HepG2 (cell line): Measurements from ENCODE around the gene RBBP8NL. TPM values are rescaled to one million over a fixed set of nuclear protein-coding genes. Genes with fewer than 3 reads are reported as not detected.
A peak's percentile ranks its signal among the peaks of the same experiment; 100 is the strongest.

Experiments used
- DPF2 ChIP-seq: sonication (generic); formaldehyde crosslinking; IDR thresholded peaks from 2 replicates; pipeline ENCODE4 v1.4.0; 2020; ENCODE audit warnings: mild to moderate bottlenecking, low read depth, missing genetic modification reagents, borderline replicate concordance
- FLYWCH1 ChIP-seq: sonication (generic); formaldehyde crosslinking; IDR thresholded peaks from 2 replicates; pipeline ENCODE4 v1.8.1; 2023; ENCODE audit warnings: mild to moderate bottlenecking, missing genetic modification reagents
- GATAD2A ChIP-seq: IDR thresholded peaks from 2 replicates; pipeline ENCODE4 v1.6.1; 2016
- HDAC2 ChIP-seq: sonication (generic); formaldehyde crosslinking; IDR thresholded peaks from 2 replicates; pipeline ENCODE4 v1.4.0; 2020; ENCODE audit warnings: missing genetic modification reagents
- HNRNPL ChIP-seq: fragments of 200-400 bp; formaldehyde crosslinking; IDR thresholded peaks from 2 replicates; pipeline ENCODE4 v1.6.1; 2017; ENCODE audit warnings: mild to moderate bottlenecking, low read depth, low read length
- IKZF4 ChIP-seq: sonication (generic); formaldehyde crosslinking; IDR thresholded peaks from 2 replicates; pipeline ENCODE4 v1.5.1; 2020; ENCODE audit warnings: borderline replicate concordance, mild to moderate bottlenecking, low read depth, missing genetic modification reagents; ENCODE audit errors: not compliant biosample characterization
- KLF13 ChIP-seq: sonication (generic); formaldehyde crosslinking; IDR thresholded peaks from 2 replicates; pipeline ENCODE4 v1.4.0; 2020; ENCODE audit warnings: mild to moderate bottlenecking, missing genetic modification reagents
- MAZ ChIP-seq, 2 experiments: sonication (generic) in 1 of 2; formaldehyde crosslinking in 1 of 2; IDR thresholded peaks; 2 replicates each; pipeline versions ENCODE4 v1.5.0 to v1.6.1; 2012 to 2020; ENCODE audit warnings: low read depth in 2 of 2, mild to moderate bottlenecking in 2 of 2, borderline replicate concordance in 1 of 2, improper control_type of control experiment in 1 of 2, low read length in 1 of 2, missing genetic modification reagents in 1 of 2, moderate library complexity in 1 of 2
- SNAI1 ChIP-seq: sonication (generic); formaldehyde crosslinking; IDR thresholded peaks from 2 replicates; pipeline ENCODE4 v1.5.0; 2020; ENCODE audit warnings: mild to moderate bottlenecking, missing genetic modification reagents, borderline replicate concordance
- TAF1 ChIP-seq: sonication (generic); formaldehyde crosslinking; IDR thresholded peaks from 2 replicates; pipeline ENCODE4 v1.4.0; 2020; ENCODE audit warnings: missing genetic modification reagents
- TSC22D2 ChIP-seq: sonication (generic); formaldehyde crosslinking; IDR thresholded peaks from 2 replicates; pipeline ENCODE4 v1.5.1; 2020; ENCODE audit warnings: missing genetic modification reagents, mild to moderate bottlenecking, borderline replicate concordance
- ZBTB7B ChIP-seq: sonication (generic); formaldehyde crosslinking; IDR thresholded peaks from 2 replicates; pipeline ENCODE4 v1.4.0; 2020; ENCODE audit warnings: missing genetic modification reagents
- ZFAT ChIP-seq: sonication (generic); formaldehyde crosslinking; conservative IDR thresholded peaks from 2 replicates; pipeline ENCODE4 v1.8.1; 2023; ENCODE audit warnings: missing genetic modification reagents, inconsistent platforms
- ZFY ChIP-seq: sonication (generic); formaldehyde crosslinking; IDR thresholded peaks from 2 replicates; pipeline ENCODE4 v1.4.0; 2020; ENCODE audit warnings: missing genetic modification reagents
- ZNF180 ChIP-seq: sonication (generic); formaldehyde crosslinking; IDR thresholded peaks from 2 replicates; pipeline ENCODE4 v1.4.0; 2020; ENCODE audit warnings: low read depth, missing genetic modification reagents, borderline replicate concordance
- ZNF431 ChIP-seq: sonication (generic); formaldehyde crosslinking; IDR thresholded peaks from 2 replicates; pipeline ENCODE4 v1.9.0; 2022; ENCODE audit warnings: missing genetic modification reagents, low read depth, mild to moderate bottlenecking, borderline replicate concordance
- ZNF589 ChIP-seq: sonication (generic); formaldehyde crosslinking; conservative IDR thresholded peaks from 2 replicates; pipeline ENCODE4 v1.8.0; 2022; ENCODE audit warnings: mild to moderate bottlenecking, moderate library complexity, missing genetic modification reagents
- ZNF747 ChIP-seq: sonication (generic); formaldehyde crosslinking; IDR thresholded peaks from 2 replicates; pipeline ENCODE4 v1.8.1; 2023; ENCODE audit warnings: missing genetic modification reagents, mild to moderate bottlenecking, borderline replicate concordance
- ZNF891 ChIP-seq: sonication (generic); formaldehyde crosslinking; IDR thresholded peaks from 2 replicates; pipeline ENCODE4 v1.5.0; 2020; ENCODE audit warnings: mild to moderate bottlenecking, missing genetic modification reagents
- ZSCAN20 ChIP-seq: sonication (generic); formaldehyde crosslinking; IDR thresholded peaks from 2 replicates; pipeline ENCODE4 v1.4.0; 2020; ENCODE audit warnings: missing genetic modification reagents, mild to moderate bottlenecking, borderline replicate concordance
- ZSCAN21 ChIP-seq: sonication (generic); formaldehyde crosslinking; IDR thresholded peaks from 2 replicates; pipeline ENCODE4 v1.8.0; 2022; ENCODE audit warnings: mild to moderate bottlenecking, missing genetic modification reagents, moderate library complexity, borderline replicate concordance
- polyA plus RNA-seq, 8 experiments: library from polyadenylated mRNA; depleted of rRNA in 3 of 8; stranded (reverse) in 7 of 8; unstranded in 1 of 8; fragments of >200 nt; fragmentation: Illumina TruSeq in 4 of 8; extraction: Trizol in 4 of 8; gene quantifications; 2 replicates each; pipeline versions ENCODE4 v1.2.1 to v1.2.3, GENCODE V29; 2011 to 2016; ENCODE audit warnings: low read depth in 4 of 8, missing spikeins in 1 of 8, mixed read lengths in 1 of 8; ENCODE audit not compliant: insufficient read depth in 1 of 8
- total RNA-seq, 5 experiments: library from RNA; depleted of rRNA; stranded (reverse); fragments of >200 nt; fragmentation: Illumina TruSeq; extraction: Trizol; gene quantifications; 2 replicates each; pipeline ENCODE4 v1.2.3, GENCODE V29; 2016; ENCODE audit warnings: low read depth in 1 of 5
- TF ChIP-seq, protein P1 (sequence below): sonication (generic); formaldehyde crosslinking; IDR thresholded peaks from 2 replicates; pipeline ENCODE4 v1.4.0; 2020; ENCODE audit warnings: missing genetic modification reagents
- TF ChIP-seq, protein P2 (sequence below): sonication (generic); formaldehyde crosslinking; IDR thresholded peaks from 2 replicates; pipeline ENCODE4 v1.5.1; 2020; ENCODE audit warnings: mild to moderate bottlenecking, missing genetic modification reagents, moderate library complexity
- TF ChIP-seq, protein P3 (sequence below): sonication (generic); formaldehyde crosslinking; conservative IDR thresholded peaks from 2 replicates; pipeline ENCODE4 v1.8.0; 2022; ENCODE audit warnings: mild to moderate bottlenecking, moderate library complexity, missing genetic modification reagents

RBBP8NL gene
- total and polyA plus RNA-seq, 2 of the 13 experiments (the other 11 are each of a cell fraction or from before 2014, with no cell fraction given) = 0.69 to 0.86 TPM

DNA sequence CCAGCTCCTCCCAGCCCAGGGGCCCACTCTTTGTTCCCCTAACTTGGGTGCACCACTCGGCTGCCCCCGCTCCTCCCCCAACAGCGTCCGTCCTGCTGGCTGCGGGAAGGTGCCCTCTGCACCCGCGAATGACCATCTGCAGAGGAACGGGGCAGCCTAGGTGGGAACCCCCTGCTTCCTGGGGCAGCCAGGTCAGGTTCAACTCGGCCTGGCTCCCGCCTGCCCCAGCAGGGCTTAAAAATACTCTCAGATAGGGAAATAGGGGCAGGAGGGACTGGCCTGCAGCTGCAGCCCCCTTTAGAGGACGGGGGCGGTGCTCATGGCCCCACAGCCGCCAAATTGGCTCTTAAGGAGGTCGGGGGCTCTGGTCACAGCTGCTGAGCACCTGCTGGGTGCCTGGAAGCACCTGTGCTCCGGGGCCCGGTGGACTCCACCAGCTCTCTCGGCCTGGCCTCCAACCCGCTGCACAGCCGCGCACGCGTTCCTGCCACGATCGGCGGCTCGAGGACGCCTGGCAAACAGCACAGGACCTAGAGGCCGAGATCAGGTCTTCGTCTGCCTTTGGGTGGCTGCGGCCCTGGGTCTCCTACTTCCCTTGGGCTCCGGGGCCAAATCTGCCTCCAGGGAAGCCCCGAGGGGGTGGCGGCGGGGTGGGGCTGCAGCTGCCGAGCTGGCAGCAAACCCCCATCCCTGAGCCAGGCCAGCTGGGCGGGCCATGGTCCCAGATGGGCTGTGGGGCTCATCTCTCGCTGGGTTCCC, 59.5 kb downstream of the RBBP8NL start (continued):
- TF ChIP-seq, protein P1, sequence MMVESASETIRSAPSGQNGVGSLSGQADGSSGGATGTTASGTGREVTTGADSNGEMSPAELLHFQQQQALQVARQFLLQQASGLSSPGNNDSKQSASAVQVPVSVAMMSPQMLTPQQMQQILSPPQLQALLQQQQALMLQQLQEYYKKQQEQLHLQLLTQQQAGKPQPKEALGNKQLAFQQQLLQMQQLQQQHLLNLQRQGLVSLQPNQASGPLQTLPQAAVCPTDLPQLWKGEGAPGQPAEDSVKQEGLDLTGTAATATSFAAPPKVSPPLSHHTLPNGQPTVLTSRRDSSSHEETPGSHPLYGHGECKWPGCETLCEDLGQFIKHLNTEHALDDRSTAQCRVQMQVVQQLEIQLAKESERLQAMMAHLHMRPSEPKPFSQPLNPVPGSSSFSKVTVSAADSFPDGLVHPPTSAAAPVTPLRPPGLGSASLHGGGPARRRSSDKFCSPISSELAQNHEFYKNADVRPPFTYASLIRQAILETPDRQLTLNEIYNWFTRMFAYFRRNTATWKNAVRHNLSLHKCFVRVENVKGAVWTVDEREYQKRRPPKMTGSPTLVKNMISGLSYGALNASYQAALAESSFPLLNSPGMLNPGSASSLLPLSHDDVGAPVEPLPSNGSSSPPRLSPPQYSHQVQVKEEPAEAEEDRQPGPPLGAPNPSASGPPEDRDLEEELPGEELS = no peak; the same call in 1 of the 2 replicates
- peak; percentile 95 for TF ChIP-seq ZFY (CRISPR knock-in tag)
- no peak for TF ChIP-seq ZNF180 (CRISPR knock-in tag)
- peak; percentile 94; the same call in 1 of the 2 replicates for TF ChIP-seq ZSCAN20 (CRISPR knock-in tag)
- no peak for TF ChIP-seq FLYWCH1 (CRISPR knock-in tag)
- TF ChIP-seq SNAI1 (CRISPR knock-in tag) = peak; percentile 95
- 0 out of 2 replicates have a peak, but pooled peaks have one; percentile 70 for TF ChIP-seq ZNF431 (CRISPR knock-in tag)
- TF ChIP-seq DPF2 (CRISPR knock-in tag) = peak; percentile 28; the same call in 1 of the 2 replicates
- no peak for TF ChIP-seq KLF13 (CRISPR knock-in tag)
- peak; percentile 79 for TF ChIP-seq ZNF891 (CRISPR knock-in tag)
- no peak; the same call in none of the 2 replicates for TF ChIP-seq GATAD2A (CRISPR knock-in tag)
- TF ChIP-seq, protein P2, sequence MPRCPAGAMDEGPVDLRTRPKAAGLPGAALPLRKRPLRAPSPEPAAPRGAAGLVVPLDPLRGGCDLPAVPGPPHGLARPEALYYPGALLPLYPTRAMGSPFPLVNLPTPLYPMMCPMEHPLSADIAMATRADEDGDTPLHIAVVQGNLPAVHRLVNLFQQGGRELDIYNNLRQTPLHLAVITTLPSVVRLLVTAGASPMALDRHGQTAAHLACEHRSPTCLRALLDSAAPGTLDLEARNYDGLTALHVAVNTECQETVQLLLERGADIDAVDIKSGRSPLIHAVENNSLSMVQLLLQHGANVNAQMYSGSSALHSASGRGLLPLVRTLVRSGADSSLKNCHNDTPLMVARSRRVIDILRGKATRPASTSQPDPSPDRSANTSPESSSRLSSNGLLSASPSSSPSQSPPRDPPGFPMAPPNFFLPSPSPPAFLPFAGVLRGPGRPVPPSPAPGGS (CRISPR knock-in tag) = no peak; the same call in none of the 2 replicates
- peak; percentile 73; the same call in 1 of the 2 replicates for TF ChIP-seq ZFAT (CRISPR knock-in tag)
- peak; percentile 95 for TF ChIP-seq HNRNPL
- peak; percentile 82 for TF ChIP-seq IKZF4 (CRISPR knock-in tag)
- peak; percentile 83; the same call in 1 of the 2 replicates for TF ChIP-seq ZNF747 (CRISPR knock-in tag)
- peak; percentile 92 for TF ChIP-seq ZBTB7B (CRISPR knock-in tag)
- TF ChIP-seq MAZ (IDR thresholded peaks at IDR 0.05; ENCODE audit: borderline replicate concordance, low read depth, low read length) = no peak
- TF ChIP-seq MAZ (CRISPR knock-in tag; IDR thresholded peaks at IDR 0.05; ENCODE audit: low read depth) = peak; percentile 70
- 0 out of 2 replicates have a peak, but pooled peaks have one; percentile 26 for TF ChIP-seq ZNF589 (CRISPR knock-in tag)
- peak; percentile 47; the same call in 1 of the 2 replicates for TF ChIP-seq HDAC2 (CRISPR knock-in tag)
- TF ChIP-seq ZSCAN21 (CRISPR knock-in tag) = peak; percentile 76
- TF ChIP-seq TSC22D2 (CRISPR knock-in tag) = peak; percentile 82; the same call in 1 of the 2 replicates
- peak; percentile 64 for TF ChIP-seq TAF1 (CRISPR knock-in tag)
- TF ChIP-seq, protein P3, sequence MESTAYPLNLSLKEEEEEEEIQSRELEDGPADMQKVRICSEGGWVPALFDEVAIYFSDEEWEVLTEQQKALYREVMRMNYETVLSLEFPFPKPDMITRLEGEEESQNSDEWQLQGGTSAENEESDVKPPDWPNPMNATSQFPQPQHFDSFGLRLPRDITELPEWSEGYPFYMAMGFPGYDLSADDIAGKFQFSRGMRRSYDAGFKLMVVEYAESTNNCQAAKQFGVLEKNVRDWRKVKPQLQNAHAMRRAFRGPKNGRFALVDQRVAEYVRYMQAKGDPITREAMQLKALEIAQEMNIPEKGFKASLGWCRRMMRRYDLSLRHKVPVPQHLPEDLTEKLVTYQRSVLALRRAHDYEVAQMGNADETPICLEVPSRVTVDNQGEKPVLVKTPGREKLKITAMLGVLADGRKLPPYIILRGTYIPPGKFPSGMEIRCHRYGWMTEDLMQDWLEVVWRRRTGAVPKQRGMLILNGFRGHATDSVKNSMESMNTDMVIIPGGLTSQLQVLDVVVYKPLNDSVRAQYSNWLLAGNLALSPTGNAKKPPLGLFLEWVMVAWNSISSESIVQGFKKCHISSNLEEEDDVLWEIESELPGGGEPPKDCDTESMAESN (CRISPR knock-in tag) = no peak; the same call in 1 of the 2 replicates
